Memory B cell (primary cell): ENCODE data around the gene DHX32.
"Not testable (repeated sequence)": the region's sequence is repeated elsewhere in the genome, so short reads cannot be mapped to it uniquely, and the experiment has no call there.

ENCODE experiments used
- ATAC-seq: fragments of 150-1000 bp; cut with Tn5 transposase; 2 replicates; pipeline ENCODE4 v1.10.0; 2021; ENCODE audit warnings: low read depth, mild to moderate bottlenecking, moderate library complexity
- DNase-seq, 2 donors: peaks; one replicate each; pipeline ENCODE4 v3.0.0; 2022; ENCODE audit warnings: low spot score in 2 of 2
- H3K27ac Mint-ChIP-seq: one replicate; pipeline ENCODE4 v1.8.0; 2022; ENCODE audit warnings: mild to moderate bottlenecking, moderate library complexity, mixed read lengths
- H3K27me3 Mint-ChIP-seq: one replicate; pipeline ENCODE4 v1.8.0; 2022; ENCODE audit warnings: mixed read lengths
- H3K36me3 Mint-ChIP-seq: one replicate; pipeline ENCODE4 v1.8.0; 2022; ENCODE audit warnings: mild to moderate bottlenecking, mixed read lengths
- H3K4me1 Mint-ChIP-seq: one replicate; pipeline ENCODE4 v1.8.0; 2022; ENCODE audit warnings: mixed read lengths
- H3K4me3 Mint-ChIP-seq: one replicate; pipeline ENCODE4 v1.8.0; 2022; ENCODE audit warnings: mild to moderate bottlenecking, moderate library complexity, mixed read lengths
- H3K9me3 Mint-ChIP-seq: one replicate; pipeline ENCODE4 v1.8.0; 2022; ENCODE audit warnings: mixed read lengths

Gene DHX32

DNA sequence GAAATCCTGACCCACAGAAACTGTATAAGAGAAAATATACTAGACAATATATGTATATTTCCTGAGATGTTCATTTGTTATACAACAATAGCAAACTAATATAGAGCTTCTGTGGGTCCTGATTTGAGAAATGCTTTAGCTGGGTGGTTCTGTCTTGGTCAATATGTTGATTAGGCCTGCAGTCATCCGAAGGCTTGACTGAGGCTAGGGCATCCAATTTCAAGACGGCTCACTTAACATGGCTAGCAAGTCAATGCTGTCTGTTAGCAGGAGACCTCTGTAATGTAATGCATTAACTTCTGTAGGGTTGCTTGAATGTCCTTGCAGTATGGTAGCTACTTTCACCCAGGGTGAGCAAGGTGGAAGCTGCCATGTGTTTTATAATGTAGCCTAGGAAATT, 27.7 kb upstream of the DHX32 start:
- ATAC-seq, H3K9me3 Mint-ChIP-seq, H3K27me3 Mint-ChIP-seq, DNase-seq, H3K36me3 Mint-ChIP-seq, H3K4me3 Mint-ChIP-seq, H3K4me1 Mint-ChIP-seq, H3K27ac Mint-ChIP-seq: not testable (repeated sequence)

DNA sequence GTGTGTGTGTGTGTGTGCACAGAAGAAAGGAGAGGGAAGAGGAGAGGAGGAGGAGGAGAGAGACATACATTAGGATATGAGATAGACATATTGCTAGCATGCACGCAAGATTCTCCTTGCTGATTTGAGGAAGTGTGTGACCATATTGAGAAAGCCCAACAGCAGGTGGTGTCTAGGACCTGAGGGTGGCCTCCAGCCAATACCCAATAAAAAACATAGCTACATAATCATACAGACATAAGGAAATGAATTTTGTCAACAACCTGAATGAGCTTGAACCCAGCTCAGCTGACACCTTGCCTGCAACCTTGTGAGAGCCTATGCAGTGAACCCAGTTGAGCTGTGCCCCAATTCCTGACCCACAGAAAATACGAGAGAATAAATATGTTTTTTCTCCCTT, 26.5 kb upstream of the DHX32 start:
- not testable (repeated sequence) for H3K27ac Mint-ChIP-seq, H3K9me3 Mint-ChIP-seq, H3K36me3 Mint-ChIP-seq, ATAC-seq, DNase-seq, H3K4me3 Mint-ChIP-seq, H3K4me1 Mint-ChIP-seq, H3K27me3 Mint-ChIP-seq

DNA sequence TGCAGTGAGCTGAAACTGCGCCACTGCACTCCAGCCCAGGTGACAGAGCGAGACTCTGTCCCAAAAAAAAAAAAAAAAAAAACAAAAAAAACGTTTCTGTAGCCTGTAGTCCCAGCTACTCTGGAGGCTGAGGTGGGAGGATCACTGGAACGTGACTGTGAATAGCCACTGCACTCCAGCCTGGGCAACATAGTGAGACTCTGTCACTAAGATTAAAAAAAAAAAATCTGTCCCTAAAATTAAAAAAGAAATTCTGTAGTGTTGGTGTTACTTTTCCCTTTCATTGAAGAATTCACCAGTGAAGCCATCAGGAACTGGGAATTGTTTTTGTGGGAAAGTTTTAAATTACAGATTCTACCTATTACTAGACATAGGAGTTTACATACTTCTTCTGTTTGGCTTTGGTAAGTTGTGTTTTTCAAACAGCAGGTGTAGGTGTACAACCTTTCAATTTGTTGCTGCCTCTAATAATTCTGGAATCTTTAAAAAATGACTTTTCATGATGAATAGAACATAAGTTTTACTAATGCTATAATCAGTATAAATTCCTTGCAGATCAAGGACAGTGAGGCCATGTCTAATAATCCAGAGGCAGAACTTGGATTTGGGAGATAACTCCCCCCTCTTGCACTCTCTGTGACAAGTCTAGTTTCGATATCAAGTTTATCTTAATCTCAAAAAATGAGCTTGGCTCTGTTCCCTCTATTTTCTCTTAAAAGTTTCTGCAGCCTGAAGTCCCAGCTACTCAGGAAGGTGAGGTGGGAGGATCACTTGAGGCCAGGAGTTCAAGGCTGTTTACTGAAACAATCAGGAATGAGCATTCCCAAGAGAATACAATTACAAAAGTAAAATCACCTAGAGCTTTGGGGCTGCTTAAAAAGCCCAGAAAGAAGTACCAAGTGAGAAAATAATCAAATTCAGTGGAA, 24.2 kb upstream of the DHX32 start:
- H3K4me1 Mint-ChIP-seq, H3K36me3 Mint-ChIP-seq, ATAC-seq, H3K4me3 Mint-ChIP-seq, DNase-seq, H3K9me3 Mint-ChIP-seq, H3K27me3 Mint-ChIP-seq, H3K27ac Mint-ChIP-seq: not testable (repeated sequence)

DNA sequence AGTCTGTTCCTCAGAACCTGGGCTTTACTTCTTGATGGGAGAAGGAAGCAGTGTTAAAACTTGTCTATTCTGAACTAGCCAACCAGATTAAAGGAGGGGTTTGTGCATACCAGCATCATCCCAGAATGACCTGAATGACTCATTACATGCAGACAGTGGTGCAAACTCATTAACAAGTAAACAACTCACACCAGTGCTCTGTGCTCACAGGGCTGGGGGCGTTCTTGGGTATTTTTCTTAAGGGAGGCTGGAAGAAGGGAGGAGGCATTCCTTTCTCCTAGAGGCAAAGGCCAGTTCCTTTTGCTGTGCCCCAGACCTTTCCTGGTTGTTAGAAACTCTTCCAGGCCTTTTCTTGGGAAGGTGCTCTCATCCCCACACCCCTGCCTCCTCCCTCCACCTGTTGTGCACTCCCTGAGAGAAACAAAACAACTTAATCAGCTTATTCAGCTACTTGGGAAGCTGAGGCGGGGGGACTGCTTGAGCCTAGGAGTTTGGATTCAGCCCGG, 22.1 kb upstream of the DHX32 start:
- H3K9me3 Mint-ChIP-seq, H3K4me3 Mint-ChIP-seq, ATAC-seq, H3K36me3 Mint-ChIP-seq, H3K4me1 Mint-ChIP-seq, H3K27ac Mint-ChIP-seq, H3K27me3 Mint-ChIP-seq, DNase-seq: not testable (repeated sequence)

GRCh38 chr10:125900963-125901362, 19.9 kb upstream of the DHX32 start:
- H3K27ac Mint-ChIP-seq, DNase-seq, H3K4me1 Mint-ChIP-seq, ATAC-seq, H3K4me3 Mint-ChIP-seq, H3K36me3 Mint-ChIP-seq, H3K27me3 Mint-ChIP-seq, H3K9me3 Mint-ChIP-seq: not testable (repeated sequence)

- not testable (repeated sequence) for H3K36me3 Mint-ChIP-seq, H3K27ac Mint-ChIP-seq
Observed at GRCh38 chr10:125897317-125897716, 16.2 kb upstream of the DHX32 start.

DNA sequence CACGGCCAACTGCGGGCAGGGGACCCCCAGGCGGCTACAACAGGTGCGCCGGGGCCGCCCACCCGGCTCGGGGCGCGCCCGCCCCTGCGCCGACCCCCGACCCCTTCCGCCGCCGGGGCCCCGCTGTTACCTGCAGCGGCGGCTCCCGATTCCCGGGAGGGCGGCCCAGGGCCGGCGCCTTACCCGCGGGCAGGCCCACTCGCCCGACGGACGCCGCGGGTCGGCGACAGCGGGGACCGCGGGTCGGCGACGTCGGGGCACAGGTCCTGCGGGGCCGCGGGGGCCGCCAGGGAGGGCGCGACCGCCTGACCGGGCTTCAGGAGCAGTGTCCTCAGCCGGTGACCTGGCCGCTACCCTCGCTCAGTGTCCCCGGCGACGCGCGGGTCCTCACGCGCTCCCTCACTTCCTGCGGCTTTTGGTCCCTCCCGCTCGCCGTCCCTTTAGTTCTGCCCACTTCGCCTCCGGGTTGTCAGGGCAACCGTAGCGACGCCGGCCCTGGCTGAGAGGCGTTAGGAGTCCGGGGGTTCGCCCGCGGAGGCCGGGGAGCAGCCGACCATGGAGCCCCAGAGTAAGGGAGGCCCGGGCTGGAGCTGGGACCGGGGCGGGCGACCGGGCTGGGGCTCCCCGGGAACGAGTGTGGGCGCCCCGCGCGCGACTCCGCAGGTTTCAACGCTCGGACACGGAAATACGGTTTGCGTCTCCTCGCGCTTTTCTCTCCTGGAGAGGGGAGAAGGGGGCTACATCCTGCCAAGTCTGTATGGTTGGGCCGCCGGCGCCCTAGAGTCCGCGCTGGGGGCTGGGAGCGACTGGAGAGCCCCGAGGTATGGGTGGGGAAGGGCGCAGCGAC, 15.2 kb upstream of the DHX32 start, which contains the start of gene FANK1:
Gene FANK1, plus strand, starts transcription at position 477 of the 847 bp plus-strand sequence. Its CDS starts 79 bp downstream, at position 556.
- H3K4me1 Mint-ChIP-seq, H3K27me3 Mint-ChIP-seq, H3K9me3 Mint-ChIP-seq, H3K36me3 Mint-ChIP-seq: not testable (repeated sequence)
- Mint-ChIP-seq H3K4me3 (peak within 1 kb of the TSS; percentile 93), H3K27ac (peak within 1 kb of the TSS; percentile 71)
- DNase-seq (peak; percentile 75 to 78), ATAC-seq (peak; percentile 82)

More at GRCh38 chr10:125897317-125897716, 16.2 kb upstream of the DHX32 start:
- not testable (repeated sequence) for ATAC-seq, H3K27me3 Mint-ChIP-seq, H3K4me1 Mint-ChIP-seq, DNase-seq, H3K9me3 Mint-ChIP-seq
- peak overlapping the region; percentile 93 for H3K4me3 Mint-ChIP-seq

DNA sequence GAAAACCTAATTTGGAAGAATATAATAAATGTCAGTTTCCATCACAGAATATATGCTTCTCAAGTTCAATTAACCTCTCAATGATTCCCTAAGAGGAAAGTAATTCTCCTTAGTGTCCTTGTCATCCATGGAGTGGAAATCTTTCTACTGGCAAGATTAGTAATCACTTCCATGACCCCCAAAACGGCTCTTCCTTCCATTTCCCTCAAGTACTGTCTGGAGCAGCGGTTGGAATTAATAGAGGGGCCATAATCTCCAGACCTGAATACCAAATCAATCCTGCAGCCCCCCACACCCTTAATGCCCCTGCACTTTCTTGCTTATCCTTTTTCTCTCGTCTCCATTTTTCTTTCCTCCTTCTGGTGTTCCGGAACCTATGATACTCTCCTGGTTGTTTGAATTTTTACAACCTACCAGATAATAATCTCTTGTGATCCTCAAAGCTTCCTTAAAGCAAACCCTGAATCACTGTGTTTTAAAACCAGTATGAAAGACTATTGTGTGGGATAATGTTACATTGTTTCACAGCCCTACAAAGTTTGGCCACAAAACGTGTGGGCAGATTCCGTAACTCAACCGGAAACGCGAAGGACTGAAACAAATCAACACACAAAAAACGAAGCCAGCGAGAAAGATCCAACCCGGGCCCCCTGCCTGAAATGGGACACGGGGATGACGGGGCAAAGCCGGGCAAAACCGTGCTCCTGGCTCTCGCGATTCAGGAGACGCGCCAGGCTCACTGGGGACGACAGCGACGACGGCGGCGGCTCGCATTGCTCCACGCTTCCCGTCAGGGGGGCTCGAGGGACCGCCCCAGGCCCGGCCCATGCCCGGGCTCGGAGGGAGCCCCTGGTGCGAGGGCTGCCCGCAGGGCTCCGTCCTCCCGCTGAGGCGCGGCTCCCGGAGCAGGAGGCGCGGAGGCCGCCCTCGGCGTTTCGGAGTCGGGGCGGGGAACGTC, 14.3 kb upstream of the DHX32 start:
- DNase-seq, result peak; percentile 25 to 52
- H3K27me3 Mint-ChIP-seq, H3K36me3 Mint-ChIP-seq, H3K9me3 Mint-ChIP-seq, H3K4me1 Mint-ChIP-seq: not testable (repeated sequence)
- H3K27ac Mint-ChIP-seq, result peak overlapping the region; percentile 71
- peak overlapping the region; percentile 85 for H3K4me3 Mint-ChIP-seq
- peak; percentile 62 for ATAC-seq

DNA sequence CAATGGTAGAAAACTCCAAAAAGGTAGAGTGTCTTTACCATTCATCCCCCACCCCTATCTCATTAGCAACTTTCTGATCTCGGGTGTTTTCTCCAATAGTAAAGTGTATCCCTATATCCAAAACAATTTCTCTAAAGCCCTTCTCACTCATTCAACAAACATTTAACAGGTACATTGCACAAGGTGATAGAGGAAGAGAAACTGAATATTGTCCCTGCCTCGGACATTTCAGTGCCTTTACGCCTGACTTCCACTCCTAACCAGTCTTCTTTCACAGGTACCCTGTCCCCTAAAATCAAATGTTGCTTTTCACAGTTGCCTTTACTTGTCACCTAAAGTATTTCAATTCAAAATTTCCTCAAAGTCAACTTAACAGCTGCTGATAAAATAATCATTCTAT, 13.1 kb upstream of the DHX32 start:
- DNase-seq, H3K4me3 Mint-ChIP-seq, H3K27me3 Mint-ChIP-seq, H3K4me1 Mint-ChIP-seq, H3K36me3 Mint-ChIP-seq, ATAC-seq, H3K27ac Mint-ChIP-seq, H3K9me3 Mint-ChIP-seq: not testable (repeated sequence)

DNA sequence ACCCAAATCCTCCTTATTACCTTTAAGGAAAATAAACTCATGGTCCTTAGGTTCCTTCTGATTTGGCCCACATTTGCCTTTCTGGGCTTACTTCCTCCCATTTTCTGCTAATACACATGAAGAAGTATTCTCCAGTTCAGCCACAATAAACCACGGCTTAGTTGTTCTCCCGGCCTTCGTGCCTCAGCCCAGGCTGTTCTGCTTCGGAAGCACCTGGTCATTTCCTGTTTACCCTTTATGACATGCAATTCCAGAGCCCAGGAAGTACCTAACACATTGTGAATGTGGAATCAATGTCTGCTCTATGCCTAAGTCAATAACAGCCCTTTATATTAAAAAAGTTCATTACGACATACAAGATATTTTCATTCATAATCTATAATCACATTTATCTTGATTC, 11.3 kb upstream of the DHX32 start:
- H3K27me3 Mint-ChIP-seq, DNase-seq, ATAC-seq, H3K36me3 Mint-ChIP-seq, H3K4me3 Mint-ChIP-seq, H3K4me1 Mint-ChIP-seq, H3K27ac Mint-ChIP-seq, H3K9me3 Mint-ChIP-seq: not testable (repeated sequence)

DNA sequence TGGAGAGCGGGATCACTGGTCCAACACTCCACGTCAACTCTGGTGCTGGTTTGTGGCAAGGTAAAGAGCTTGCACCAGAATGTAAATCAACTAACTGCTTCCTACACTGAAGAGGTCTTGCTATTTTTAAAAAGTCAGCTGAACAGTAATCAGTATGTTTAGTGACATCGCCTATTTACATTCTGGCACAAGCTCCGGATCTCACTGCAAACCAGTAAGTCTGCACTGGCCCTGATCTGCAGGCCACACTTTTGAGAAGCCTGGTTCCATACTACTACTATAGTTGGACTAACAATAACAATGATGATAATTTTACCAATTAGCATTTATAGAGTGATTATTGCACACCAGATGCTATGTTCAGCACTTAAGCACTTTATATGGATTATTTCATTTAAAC, 8.3 kb upstream of the DHX32 start:
- not testable (repeated sequence) for H3K36me3 Mint-ChIP-seq, H3K4me3 Mint-ChIP-seq, H3K27ac Mint-ChIP-seq, H3K9me3 Mint-ChIP-seq, H3K4me1 Mint-ChIP-seq, ATAC-seq, DNase-seq, H3K27me3 Mint-ChIP-seq

- Mint-ChIP-seq H3K27me3 (no peaks in the 10 kb centered on the region), H3K27ac (no peak overlapping the region), H3K4me1 (no peaks in the 10 kb centered on the region), H3K36me3 (peaks cover 2% of the 10 kb centered on the region), H3K9me3 (peaks cover 1% of the 10 kb centered on the region), H3K4me3 (no peak overlapping the region)
- no peak for DNase-seq
- no peak for ATAC-seq
Observed at GRCh38 chr10:125886914-125887512, 5.9 kb upstream of the DHX32 start.

GRCh38 chr10:125883211-125883610, 2.1 kb upstream of the DHX32 start:
- Mint-ChIP-seq H3K27ac (no peak overlapping the region), H3K4me3 (no peak overlapping the region), H3K4me1 (no peaks in the 10 kb centered on the region), H3K27me3 (no peaks in the 10 kb centered on the region), H3K9me3 (no peaks in the 10 kb centered on the region), H3K36me3 (peaks cover 13% of the 10 kb centered on the region)
- no peak for ATAC-seq
- no peak for DNase-seq
